Neural progenitor cell (in vitro differentiated cells): ENCODE data around the gene TMEM40. TPM values are rescaled to one million over a fixed set of nuclear protein-coding genes. Genes with fewer than 3 reads are reported as not detected.

Source experiments
- DNase-seq: peaks from one replicate; pipeline ENCODE4 v3.0.0-alpha.2; 2016; ENCODE audit warnings: low spot score
- H2AFZ ChIP-seq: fragments of 200-600 bp; sonication (generic); replicated peaks from 2 replicates; pipeline ENCODE4 v1.6.1; 2016; ENCODE audit warnings: antibody characterized with exemption
- H3F3A ChIP-seq: fragments of 200-600 bp; sonication (generic); 2 replicates; pipeline ENCODE4 v1.6.1; 2016; ENCODE audit warnings: antibody characterized with exemption, low read depth
- H3K27ac ChIP-seq: fragments of 200-600 bp; sonication (generic); 2 replicates; pipeline ENCODE4 v1.5.1; 2016; ENCODE audit warnings: mild to moderate bottlenecking
- H3K27me3 ChIP-seq: fragments of 200-600 bp; sonication (generic); 2 replicates; pipeline ENCODE4 v1.6.1; 2016; ENCODE audit warnings: mild to moderate bottlenecking, moderate library complexity
- H3K36me3 ChIP-seq: fragments of 200-600 bp; sonication (generic); 2 replicates; pipeline ENCODE4 v1.5.1; 2016
- H3K4me1 ChIP-seq: fragments of 200-600 bp; sonication (generic); 2 replicates; pipeline ENCODE4 v1.6.1; 2016; ENCODE audit warnings: mixed run types
- H3K4me2 ChIP-seq: fragments of 200-600 bp; sonication (generic); 2 replicates; pipeline ENCODE4 v1.6.1; 2016
- H3K4me3 ChIP-seq: fragments of 200-600 bp; sonication (generic); 2 replicates; pipeline ENCODE4 v1.5.1; 2016
- H3K79me2 ChIP-seq: fragments of 200-600 bp; sonication (generic); 2 replicates; pipeline ENCODE4 v1.6.1; 2016; ENCODE audit warnings: low read depth
- H3K9ac ChIP-seq: fragments of 200-600 bp; sonication (generic); 2 replicates; pipeline ENCODE4 v1.6.1; 2016
- H3K9me3 ChIP-seq: fragments of 200-600 bp; sonication (generic); 2 replicates; pipeline ENCODE4 v1.5.1; 2016; ENCODE audit warnings: low read depth
- H4K20me1 ChIP-seq: fragments of 200-600 bp; sonication (generic); 2 replicates; pipeline ENCODE4 v1.6.1; 2016; ENCODE audit warnings: low read depth
- H3K27ac Mint-ChIP-seq: 3 replicates; pipeline ENCODE4 v1.8.0; 2021; ENCODE audit warnings: mixed read lengths
- H3K27me3 Mint-ChIP-seq: 2 replicates; pipeline ENCODE4 v1.8.0; 2022; ENCODE audit warnings: low read depth, mild to moderate bottlenecking, inconsistent platforms, moderate library complexity, mixed read lengths; ENCODE audit not compliant: insufficient read depth
- H3K36me3 Mint-ChIP-seq: 3 replicates; pipeline ENCODE4 v1.8.0; 2021; ENCODE audit warnings: mixed read lengths
- H3K4me1 Mint-ChIP-seq: 3 replicates; pipeline ENCODE4 v1.8.0; 2021; ENCODE audit warnings: mixed read lengths
- H3K4me3 Mint-ChIP-seq: 3 replicates; pipeline ENCODE4 v1.8.0; 2021; ENCODE audit warnings: mild to moderate bottlenecking, moderate library complexity, mixed read lengths
- H3K9me3 Mint-ChIP-seq: 3 replicates; pipeline ENCODE4 v1.8.0; 2020; ENCODE audit warnings: mixed read lengths
- CTCF ChIP-seq: fragments of 200-600 bp; sonication (generic); IDR thresholded peaks from 2 replicates; pipeline ENCODE4 v1.5.1; 2017; ENCODE audit warnings: antibody characterized with exemption, mild to moderate bottlenecking
- EZH2 ChIP-seq: fragments of 200-600 bp; sonication (generic); IDR thresholded peaks from 2 replicates; pipeline ENCODE4 v1.6.1; 2017; ENCODE audit warnings: antibody characterized with exemption, mild to moderate bottlenecking, moderate library complexity
- EZH2phosphoT487 ChIP-seq: fragments of 200-600 bp; sonication (generic); IDR thresholded peaks from 2 replicates; pipeline ENCODE4 v1.6.1; 2017; ENCODE audit warnings: antibody characterized with exemption
- total RNA-seq: library from RNA; depleted of rRNA; stranded (reverse); fragments of >200 nt; gene quantifications from 2 replicates; pipeline ENCODE4 v1.2.3, GENCODE V29; 2015; ENCODE audit warnings: low replicate concordance

TMEM40 gene
- total RNA-seq, 1 donor from 2014 or later: not detected

GRCh38 chr3:12807066-12807465 lies 48.0 kb upstream of the TMEM40 start:
- no peak overlapping the region for H3K27ac ChIP-seq
- Mint-ChIP-seq H3K4me1 (peaks cover 9% of the 10 kb centered on the region), H3K27me3 (peaks cover 2% of the 10 kb centered on the region), H3K36me3 (peaks cover 7% of the 10 kb centered on the region), H3K9me3 (no peaks in the 10 kb centered on the region), H3K4me3 (no peak overlapping the region), H3K27ac (no peak overlapping the region)
- no peak overlapping the region for H2AFZ ChIP-seq
- peaks cover 8% of the 10 kb centered on the region for H3F3A ChIP-seq
- no peaks in the 10 kb centered on the region for H3K79me2 ChIP-seq
- H3K9ac ChIP-seq: no peak overlapping the region
- TF ChIP-seq CTCF (no peak), EZH2 (no peak), EZH2phosphoT487 (no peak)
- no peaks in the 10 kb centered on the region for H3K27me3 ChIP-seq
- peaks cover 8% of the 10 kb centered on the region for H3K4me1 ChIP-seq
- DNase-seq: no peak
- H3K9me3 ChIP-seq: no peaks in the 10 kb centered on the region
- H4K20me1 ChIP-seq: no peaks in the 10 kb centered on the region
- no peaks in the 10 kb centered on the region for H3K36me3 ChIP-seq
- H3K4me3 ChIP-seq: no peak overlapping the region
- H3K4me2 ChIP-seq: no peak overlapping the region

- Mint-ChIP-seq H3K4me3 (no peak overlapping the region), H3K4me1 (no peaks in the 10 kb centered on the region)
- no peaks in the 10 kb centered on the region for H3K9me3 ChIP-seq
These were observed 44.3 kb upstream of the TMEM40 start for GRCh38 chr3:12803371-12803770.

GRCh38 chr3:12799525-12800440 lies 40.7 kb upstream of the TMEM40 start:
- no peak for DNase-seq
- no peaks in the 10 kb centered on the region for H3K9me3 Mint-ChIP-seq
- H3K27ac ChIP-seq: no peak overlapping the region
- peaks cover 4% of the 10 kb centered on the region for H3K27me3 Mint-ChIP-seq
- no peaks in the 10 kb centered on the region for H3K79me2 ChIP-seq
- no peak overlapping the region for H2AFZ ChIP-seq
- peaks cover 7% of the 10 kb centered on the region for H3K27me3 ChIP-seq
- peaks cover 7% of the 10 kb centered on the region for H3K36me3 Mint-ChIP-seq
- H3K9me3 ChIP-seq: no peaks in the 10 kb centered on the region
- peaks cover 18% of the 10 kb centered on the region for H3K4me1 Mint-ChIP-seq
- H3K27ac Mint-ChIP-seq: peak overlapping the region; percentile 36
- H4K20me1 ChIP-seq: no peaks in the 10 kb centered on the region
- no peaks in the 10 kb centered on the region for H3K36me3 ChIP-seq
- peaks cover 3% of the 10 kb centered on the region for H3K4me1 ChIP-seq
- TF ChIP-seq EZH2 (no peak), CTCF (no peak), EZH2phosphoT487 (no peak)
- H3F3A ChIP-seq: peaks cover 18% of the 10 kb centered on the region
- no peak overlapping the region for H3K4me3 Mint-ChIP-seq
- H3K4me2 ChIP-seq: no peak overlapping the region
- H3K4me3 ChIP-seq: no peak overlapping the region
- no peak overlapping the region for H3K9ac ChIP-seq

More at GRCh38 chr3:12803371-12803770, 44.3 kb upstream of the TMEM40 start:
- Histone ChIP-seq H3F3A (peaks cover 5% of the 10 kb centered on the region), H2AFZ (no peak overlapping the region), H3K4me2 (no peak overlapping the region), H3K27ac (no peak overlapping the region), H4K20me1 (no peaks in the 10 kb centered on the region), H3K4me1 (no peaks in the 10 kb centered on the region), H3K9ac (no peak overlapping the region), H3K27me3 (no peaks in the 10 kb centered on the region), H3K79me2 (no peaks in the 10 kb centered on the region), H3K36me3 (no peaks in the 10 kb centered on the region), H3K4me3 (no peak overlapping the region)
- Mint-ChIP-seq H3K9me3 (no peaks in the 10 kb centered on the region), H3K36me3 (peaks cover 7% of the 10 kb centered on the region), H3K27me3 (peaks cover 4% of the 10 kb centered on the region), H3K27ac (no peak overlapping the region)
- no peak for TF ChIP-seq EZH2
- no peak for TF ChIP-seq EZH2phosphoT487
- no peak for TF ChIP-seq CTCF
- no peak for DNase-seq
